PFSK-1 (cell line): ENCODE results near the gene MATCAP1.

ENCODE experiments used
- POLR2AphosphoS5 ChIP-seq: IDR thresholded peaks from 2 replicates; pipeline ENCODE4 v1.6.1; 2012; ENCODE audit warnings: low read depth, mild to moderate bottlenecking, control low read depth, low read length, moderate library complexity
- REST ChIP-seq, 2 experiments: IDR thresholded peaks; 2 replicates each; pipeline versions ENCODE4 v1.6.1 to v1.8.0; 2011 to 2012; ENCODE audit warnings: low read depth in 2 of 2, low read length in 2 of 2, control low read depth in 1 of 2, inconsistent platforms in 1 of 2, mild to moderate bottlenecking in 1 of 2, moderate library complexity in 1 of 2; ENCODE audit not compliant: insufficient read depth in 1 of 2

DNA sequence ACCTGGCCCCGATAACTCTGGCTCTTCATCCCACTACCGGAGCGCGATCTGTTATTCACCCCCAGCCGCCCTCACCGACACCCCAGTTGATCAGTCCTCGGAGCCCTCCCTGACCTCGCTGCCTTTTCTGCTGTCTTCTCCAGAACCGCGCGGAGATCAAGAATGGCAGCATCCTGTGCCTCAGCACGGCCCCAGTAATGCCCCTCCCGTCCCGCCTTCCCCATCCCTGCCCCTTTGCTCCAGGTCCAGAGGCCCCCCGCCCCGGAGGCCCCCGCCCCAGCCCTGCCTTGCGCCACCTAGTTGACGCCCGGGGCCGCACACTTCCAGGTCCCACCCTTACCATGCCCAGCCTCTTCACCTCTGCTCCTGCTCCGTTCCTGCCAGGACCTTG, 16.0 kb upstream of the MATCAP1 start:
- TF ChIP-seq REST (IDR thresholded peaks at IDR 0.05; ENCODE audit: insufficient read depth in 1 of 2, low read depth in 2 of 2, low read length in 2 of 2) (no peak), POLR2AphosphoS5 (no peak)
